ENCODE results near the gene MLPH. TPM values are rescaled to one million over a fixed set of nuclear protein-coding genes. Genes with fewer than 3 reads are reported as not detected.
A peak's percentile ranks its signal among the peaks of the same experiment; 100 is the strongest.

MLPH gene
- polyA plus RNA-seq, 6 donors from 2014 or later = not detected

DNA sequence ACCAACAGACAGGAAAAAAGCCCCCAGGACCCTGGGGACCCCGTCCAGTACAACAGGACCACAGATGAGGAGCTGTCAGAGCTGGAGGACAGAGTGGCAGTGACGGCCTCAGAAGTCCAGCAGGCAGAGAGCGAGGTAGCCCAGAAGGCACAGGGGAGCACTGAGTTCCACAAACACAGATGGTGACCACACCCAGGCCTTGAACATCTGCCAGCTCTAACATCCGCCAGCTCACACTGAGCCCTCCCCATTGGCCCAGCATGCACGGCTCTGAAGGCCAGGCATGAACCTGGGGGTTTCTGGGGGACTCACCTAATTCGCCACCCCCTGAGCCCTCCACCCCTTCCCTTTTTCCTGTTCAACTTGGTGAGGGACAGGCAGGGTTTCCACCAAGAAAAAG, 53.8 kb downstream of the MLPH start:
- no peaks in the 10 kb centered on the region for H3K36me3 Mint-ChIP-seq

GRCh38 chr2:237541243-237541642, 54.2 kb downstream of the MLPH start:
- no peak overlapping the region for H3K27ac Mint-ChIP-seq
- H3K4me3 Mint-ChIP-seq = no peak overlapping the region

More for the DNA sequence above, 53.8 kb downstream of the MLPH start:
- H3K27ac Mint-ChIP-seq = no peak overlapping the region
- no peak overlapping the region for H3K4me3 Mint-ChIP-seq
- ATAC-seq (ENCODE audit: low read depth in 2 of 2) (no peak), DNase-seq (no peak)
- H3K27me3 Mint-ChIP-seq = peaks cover 0 to 30% (median 27%) of the 10 kb centered on the region in 3 donors
- H3K4me1 Mint-ChIP-seq = no peaks in the 10 kb centered on the region
- no peaks in the 10 kb centered on the region for H3K9me3 Mint-ChIP-seq

DNA sequence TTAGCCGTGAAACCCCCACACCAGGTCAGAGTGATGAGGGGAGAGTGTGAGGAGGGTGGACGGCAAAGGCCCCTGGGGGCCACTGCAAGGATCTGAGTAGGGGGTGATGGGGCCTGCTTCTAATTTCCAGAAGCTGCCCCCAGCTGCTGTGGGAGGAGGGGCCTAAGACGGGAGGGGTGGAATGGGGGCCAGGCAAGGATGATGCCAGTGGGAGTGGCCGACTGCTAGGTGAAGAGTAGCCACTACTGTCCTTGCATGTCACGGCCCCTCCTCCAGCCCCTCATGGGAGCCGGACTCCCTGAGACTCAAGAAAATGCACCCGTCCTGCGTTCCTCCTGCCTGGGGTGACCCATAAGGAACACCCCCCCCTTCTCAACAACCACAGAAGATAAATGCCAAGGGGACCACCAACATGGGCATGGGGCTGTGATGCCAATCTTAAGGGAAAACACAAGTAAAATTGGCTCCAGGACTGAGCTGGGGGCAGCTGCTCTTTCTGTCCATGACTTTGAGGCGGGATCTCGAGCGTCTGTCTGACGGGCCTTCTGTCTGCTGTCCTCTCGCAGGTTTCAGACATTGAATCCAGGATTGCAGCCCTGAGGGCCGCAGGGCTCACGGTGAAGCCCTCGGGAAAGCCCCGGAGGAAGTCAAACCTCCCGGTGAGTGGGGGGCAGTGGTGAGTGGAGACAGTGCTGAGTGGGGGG, 55.1 kb downstream of the MLPH start:
- Mint-ChIP-seq H3K27me3 (peaks cover 0 to 26% (median 26%) of the 10 kb centered on the region in 3 donors), H3K36me3 (no peaks in the 10 kb centered on the region), H3K27ac (no peak overlapping the region), H3K4me1 (peaks cover 0 to 7% (median 0%) of the 10 kb centered on the region in 3 donors), H3K9me3 (no peaks in the 10 kb centered on the region), H3K4me3 (no peak overlapping the region)
- no peak for DNase-seq
- no peak for ATAC-seq (ENCODE audit: low read depth in 2 of 2)

More at GRCh38 chr2:237541243-237541642, 54.2 kb downstream of the MLPH start:
- no peaks in the 10 kb centered on the region for H3K36me3 Mint-ChIP-seq
- ATAC-seq (ENCODE audit: low read depth in 2 of 2) (no peak), DNase-seq (no peak)
- H3K9me3 Mint-ChIP-seq = no peaks in the 10 kb centered on the region
- peaks cover 0 to 27% (median 26%) of the 10 kb centered on the region in 3 donors for H3K27me3 Mint-ChIP-seq
- no peaks in the 10 kb centered on the region for H3K4me1 Mint-ChIP-seq

DNA sequence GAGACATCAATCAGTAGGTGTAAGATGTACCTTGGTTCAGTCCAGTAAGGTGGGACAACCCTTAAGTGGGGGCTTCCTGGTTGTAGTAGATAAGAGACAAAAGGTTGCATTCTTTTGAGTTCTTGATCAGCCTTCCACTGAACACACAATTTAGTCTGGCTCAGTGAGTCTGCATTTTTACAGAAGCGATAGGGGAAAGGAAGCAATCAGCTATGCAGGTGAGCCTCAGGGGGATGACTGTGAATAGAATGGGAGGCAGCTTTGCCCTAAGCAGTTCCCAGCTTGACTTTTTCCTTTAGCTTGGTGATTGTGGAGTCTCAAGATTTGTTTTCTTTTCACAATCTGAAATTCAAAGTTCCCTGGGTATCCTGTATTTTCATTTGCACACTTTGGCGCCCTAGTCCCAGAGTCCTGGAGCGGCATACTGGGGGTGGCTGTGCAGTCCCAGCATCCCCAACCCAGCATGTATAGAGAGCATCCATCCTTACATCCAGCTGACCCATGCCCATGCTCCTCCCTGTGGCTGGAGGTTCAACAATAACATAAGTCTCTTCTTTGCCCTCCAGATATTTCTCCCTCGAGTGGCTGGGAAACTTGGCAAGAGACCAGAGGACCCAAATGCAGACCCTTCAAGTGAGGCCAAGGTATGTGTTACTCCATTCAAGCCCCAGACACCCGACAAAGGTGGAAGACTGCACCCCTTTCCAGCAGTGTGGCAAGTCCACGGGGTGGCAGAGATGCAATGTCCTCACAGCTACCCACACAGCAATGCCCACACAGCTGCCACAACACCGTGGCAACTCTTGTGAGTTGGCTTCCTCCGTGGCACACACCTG, 59.2 kb downstream of the MLPH start:
- Mint-ChIP-seq H3K36me3 (no peaks in the 10 kb centered on the region), H3K27me3 (peaks cover 0 to 20% (median 18%) of the 10 kb centered on the region in 3 donors), H3K4me1 (peaks cover 0 to 7% (median 0%) of the 10 kb centered on the region in 3 donors), H3K4me3 (no peak overlapping the region), H3K9me3 (no peaks in the 10 kb centered on the region), H3K27ac (no peak overlapping the region)
- ATAC-seq (ENCODE audit: low read depth in 2 of 2) = no peak
- DNase-seq = no peak

DNA sequence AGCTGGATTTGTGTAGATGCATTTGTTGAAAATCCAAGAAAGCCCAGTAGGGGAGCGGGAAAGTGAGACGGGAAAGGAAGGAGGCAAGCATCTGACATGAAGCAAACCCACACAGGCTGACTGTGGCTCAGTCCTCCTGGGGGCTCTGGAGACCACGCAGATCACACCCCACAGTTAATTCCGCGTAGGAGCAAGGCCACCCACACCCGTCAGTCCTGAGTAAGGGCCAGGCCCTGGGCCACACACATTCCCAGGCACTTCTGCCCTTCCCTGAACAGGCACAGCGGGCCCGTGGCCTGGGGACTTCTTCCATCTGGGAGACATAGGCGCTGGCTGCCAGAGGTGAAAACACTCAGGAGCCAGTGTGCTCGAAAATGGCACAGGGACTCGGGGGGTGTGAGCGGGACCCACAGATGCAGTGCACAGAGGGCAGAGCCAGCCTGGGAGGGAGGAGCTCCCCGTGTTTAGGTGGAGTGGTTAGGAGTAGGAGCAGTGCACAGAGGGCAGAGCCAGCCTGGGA, 59.9 kb downstream of the MLPH start:
- H3K4me3 Mint-ChIP-seq = no peak overlapping the region
- H3K27me3 Mint-ChIP-seq = peaks cover 0 to 13% (median 12%) of the 10 kb centered on the region in 3 donors
- H3K4me1 Mint-ChIP-seq = peaks cover 0 to 7% (median 0%) of the 10 kb centered on the region in 3 donors
- H3K27ac Mint-ChIP-seq = no peak overlapping the region
- ATAC-seq (ENCODE audit: low read depth in 2 of 2) (no peak), DNase-seq (no peak)
- no peaks in the 10 kb centered on the region for H3K36me3 Mint-ChIP-seq
- H3K9me3 Mint-ChIP-seq = no peaks in the 10 kb centered on the region

DNA sequence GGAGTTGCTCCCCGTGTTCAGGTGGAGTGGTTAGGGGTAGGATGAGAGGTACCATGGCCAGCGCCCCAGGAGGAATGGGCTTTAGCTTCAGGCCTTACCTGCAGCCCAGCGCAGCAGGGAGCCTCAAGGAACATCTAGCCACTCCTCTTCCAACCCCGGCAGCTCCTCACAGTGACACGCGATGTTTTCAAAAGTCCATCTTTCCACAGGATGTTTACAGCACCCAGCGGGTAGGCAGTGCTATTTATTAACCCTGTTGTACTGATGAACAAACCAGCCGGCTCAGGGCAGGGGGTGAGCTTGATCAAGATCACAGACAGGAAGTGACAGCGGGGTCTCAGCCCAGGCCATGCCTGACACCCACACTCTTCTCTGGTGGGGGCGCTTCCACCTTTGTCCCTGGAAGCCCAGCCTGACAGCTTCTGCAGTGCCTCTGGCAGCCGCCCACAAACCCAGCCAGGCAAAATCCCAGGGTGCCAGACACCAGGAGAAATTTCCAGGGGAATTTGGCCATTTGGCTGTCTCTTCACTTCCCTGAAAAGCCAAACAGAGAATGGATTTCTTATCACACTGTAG, 60.9 kb downstream of the MLPH start:
- Mint-ChIP-seq H3K27me3 (peaks cover 0 to 12% (median 11%) of the 10 kb centered on the region in 3 donors), H3K4me1 (peaks cover 0 to 7% (median 0%) of the 10 kb centered on the region in 3 donors), H3K36me3 (no peaks in the 10 kb centered on the region), H3K27ac (no peak overlapping the region), H3K9me3 (peaks cover 0 to 2% (median 0%) of the 10 kb centered on the region in 7 donors), H3K4me3 (no peak overlapping the region)
- no peak for DNase-seq
- no peak for ATAC-seq (ENCODE audit: low read depth in 2 of 2)

DNA sequence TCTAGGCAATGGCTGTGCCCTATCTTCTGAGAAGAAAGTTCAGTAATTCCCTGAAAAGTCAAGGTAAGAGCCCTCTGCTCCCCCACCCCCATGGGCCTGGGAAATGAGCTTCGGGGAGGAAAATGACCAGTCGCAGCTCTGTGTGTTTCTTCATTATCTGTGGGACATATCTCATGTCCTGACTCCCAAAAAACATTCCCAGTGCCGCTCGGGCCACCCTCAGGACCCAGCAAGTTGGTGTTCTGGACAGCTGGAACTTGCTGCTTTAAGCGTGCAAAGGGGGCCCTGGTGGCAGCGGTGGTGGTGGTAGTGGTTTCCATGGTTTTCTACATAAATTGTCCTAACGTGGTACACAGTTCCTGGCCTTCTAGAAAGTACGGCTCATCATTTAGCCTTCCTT, 62.2 kb downstream of the MLPH start:
- peaks cover 0 to 7% (median 0%) of the 10 kb centered on the region in 3 donors for H3K4me1 Mint-ChIP-seq
- H3K9me3 Mint-ChIP-seq = peaks cover 0 to 12% (median 4%) of the 10 kb centered on the region in 7 donors
- no peak overlapping the region for H3K4me3 Mint-ChIP-seq
- H3K27me3 Mint-ChIP-seq = peaks cover 10 to 19% (median 18%) of the 10 kb centered on the region in 3 donors
- no peak for DNase-seq
- no peak overlapping the region for H3K27ac Mint-ChIP-seq
- ATAC-seq (ENCODE audit: low read depth in 2 of 2) = no peak
- no peaks in the 10 kb centered on the region for H3K36me3 Mint-ChIP-seq

DNA sequence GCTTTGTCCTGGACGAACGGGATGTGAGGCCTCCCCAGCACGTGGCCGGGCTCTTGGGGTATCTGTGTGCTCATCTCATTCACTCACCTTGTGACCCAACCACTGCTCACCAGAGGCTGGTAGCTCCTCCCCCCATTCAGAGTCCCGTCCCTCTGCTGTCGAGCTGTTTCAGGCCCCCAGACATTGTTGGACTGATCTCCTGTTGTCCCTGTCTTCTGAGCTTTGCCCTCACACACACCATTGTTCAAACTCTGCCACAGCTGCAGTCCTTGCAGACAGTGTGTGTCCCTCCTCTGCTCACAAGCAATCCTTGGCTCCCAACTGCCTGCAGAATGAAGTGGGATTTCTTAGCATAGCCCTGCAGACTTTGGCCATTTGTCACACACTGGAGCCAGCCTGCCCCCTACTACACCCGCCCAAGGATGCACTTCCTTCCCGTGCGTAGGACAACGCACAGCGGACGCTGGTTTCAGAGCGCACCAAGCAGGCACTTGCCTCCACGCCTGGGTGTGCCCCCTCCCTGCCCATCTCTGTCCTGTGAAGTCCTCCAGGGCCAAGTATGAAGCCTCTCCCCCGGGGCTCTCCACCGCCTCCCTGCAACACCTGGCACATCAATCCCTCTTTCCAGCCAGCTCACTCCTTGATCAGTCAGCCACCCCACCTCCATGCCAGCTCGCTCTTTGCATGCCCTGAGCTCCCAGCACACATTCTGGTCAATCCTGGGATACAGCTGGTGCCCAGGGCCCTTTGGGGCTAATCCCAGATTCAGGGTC, 62.8 kb downstream of the MLPH start:
- H3K27ac Mint-ChIP-seq = peak overlapping the region in 1 of 6 donors; percentile 80
- peaks cover 0 to 7% (median 0%) of the 10 kb centered on the region in 3 donors for H3K4me1 Mint-ChIP-seq
- DNase-seq (no peak), ATAC-seq (ENCODE audit: low read depth in 2 of 2) (no peak)
- H3K9me3 Mint-ChIP-seq = peaks cover 0 to 18% (median 4%) of the 10 kb centered on the region in 7 donors
- H3K36me3 Mint-ChIP-seq = no peaks in the 10 kb centered on the region
- H3K27me3 Mint-ChIP-seq = peaks cover 10 to 21% (median 18%) of the 10 kb centered on the region in 3 donors
- H3K4me3 Mint-ChIP-seq = no peak overlapping the region

- no peak for DNase-seq
- no peaks in the 10 kb centered on the region for H3K36me3 Mint-ChIP-seq
- peaks cover 0 to 7% (median 0%) of the 10 kb centered on the region in 3 donors for H3K4me1 Mint-ChIP-seq
- peak overlapping the region in 2 of 6 donors; percentile 2 to 60 for H3K27ac Mint-ChIP-seq
- H3K27me3 Mint-ChIP-seq = peaks cover 12 to 23% (median 18%) of the 10 kb centered on the region in 3 donors
- peaks cover 1 to 30% (median 11%) of the 10 kb centered on the region in 7 donors for H3K9me3 Mint-ChIP-seq
- no peak for ATAC-seq (ENCODE audit: low read depth in 2 of 2)
- H3K4me3 Mint-ChIP-seq = no peak overlapping the region
Measured at GRCh38 chr2:237551071-237551574, 64.1 kb downstream of the MLPH start.

DNA sequence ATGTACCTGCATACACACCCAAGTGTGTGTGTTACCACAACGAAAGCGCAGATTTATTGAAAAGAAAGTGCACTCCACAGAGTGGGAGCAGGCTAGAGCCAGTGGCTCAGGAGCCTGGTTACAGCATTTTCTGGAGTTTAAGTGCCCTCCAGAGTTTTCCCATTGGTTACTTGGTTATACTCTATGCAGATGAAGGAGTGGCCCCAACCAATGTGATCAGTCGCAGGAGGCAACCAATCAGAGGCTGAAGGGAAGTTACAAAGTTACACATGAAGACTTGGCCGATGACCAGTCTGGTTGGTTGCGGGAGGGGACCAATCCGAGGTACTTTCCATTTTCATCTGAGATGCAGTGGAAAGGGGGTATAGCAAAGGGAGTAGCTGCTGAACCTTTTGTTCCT, 65.9 kb downstream of the MLPH start:
- peaks cover 3 to 11% of the 10 kb centered on the region in 2 donors for H3K36me3 Mint-ChIP-seq
- H3K4me1 Mint-ChIP-seq = no peaks in the 10 kb centered on the region
- H3K4me3 Mint-ChIP-seq = no peak overlapping the region
- H3K27ac Mint-ChIP-seq = peak overlapping the region in 1 of 6 donors; percentile 72
- H3K9me3 Mint-ChIP-seq = peaks cover 3 to 37% (median 18%) of the 10 kb centered on the region in 7 donors
- ATAC-seq (ENCODE audit: low read depth in 2 of 2) (no peak), DNase-seq (no peak)
- peaks cover 18 to 32% (median 31%) of the 10 kb centered on the region in 3 donors for H3K27me3 Mint-ChIP-seq

GRCh38 chr2:237553948-237554347, 66.9 kb downstream of the MLPH start:
- Mint-ChIP-seq H3K36me3 (peaks cover 4 to 15% of the 10 kb centered on the region in 2 donors), H3K4me1 (no peaks in the 10 kb centered on the region), H3K27ac (no peak overlapping the region), H3K27me3 (peaks cover 20 to 40% (median 37%) of the 10 kb centered on the region in 3 donors), H3K4me3 (no peak overlapping the region), H3K9me3 (peaks cover 3 to 38% (median 18%) of the 10 kb centered on the region in 7 donors)
- ATAC-seq (ENCODE audit: low read depth in 2 of 2) (no peak), DNase-seq (no peak)

- DNase-seq = no peak
- Mint-ChIP-seq H3K27me3 (peaks cover 28 to 46% (median 41%) of the 10 kb centered on the region in 3 donors), H3K9me3 (peaks cover 3 to 38% (median 18%) of the 10 kb centered on the region in 7 donors), H3K27ac (no peak overlapping the region), H3K4me3 (no peak overlapping the region), H3K36me3 (peaks cover 4 to 15% of the 10 kb centered on the region in 2 donors), H3K4me1 (no peaks in the 10 kb centered on the region)
- no peak for ATAC-seq (ENCODE audit: low read depth in 2 of 2)
Measured at GRCh38 chr2:237555560-237555959, 68.5 kb downstream of the MLPH start.
